IMR-90 (cell line): ENCODE measurements around the gene MMP14. TPM values are rescaled to one million over a fixed set of nuclear protein-coding genes. Genes with fewer than 3 reads are reported as not detected.

Experiments
- ATAC-seq: fragments of 200-7000 bp; cut with Tn5 transposase; 2 replicates; pipeline ENCODE4 v1.9.1; 2020; ENCODE audit warnings: low read depth, mild to moderate bottlenecking, moderate library complexity
- BruUV-seq: library from RNA; stranded (reverse); fragments of 400-500 nt; replicated peaks from 2 replicates; lab custom pipeline; 2021; lab: Mats Ljungman, UMichigan
- CTCF ChIA-PET: fragments of 300-600 bp; formaldehyde crosslinking; extraction: SDS; loops from one replicate; lab custom pipeline; 2021; ENCODE audit warnings: antibody characterized with exemption; lab: Yijun Ruan, JAX
- POLR2A ChIA-PET: fragments of 300-600 bp; sonication (Branson Sonifier 250); formaldehyde crosslinking; loops from one replicate; lab custom pipeline; 2022; ENCODE audit warnings: antibody characterized with exemption; ENCODE audit not compliant: unreplicated experiment; lab: Charles Lee
- DNase-seq: peaks from one replicate; pipeline ENCODE4 v3.0.0; 2013
- H2AFZ ChIP-seq: replicated peaks from 2 replicates; pipeline ENCODE3; 2013; ENCODE audit warnings: low read length, mild to moderate bottlenecking; ENCODE audit not compliant: poor library complexity
- H2AK5ac ChIP-seq: 2 replicates; pipeline ENCODE4 v1.6.1; 2013; ENCODE audit warnings: low read depth, low read length, inconsistent platforms
- H2AK9ac ChIP-seq: replicated peaks from 2 replicates; pipeline ENCODE3; 2013; ENCODE audit warnings: mild to moderate bottlenecking, low read depth, low read length, moderate library complexity; ENCODE audit not compliant: poor library complexity
- H2BK120ac ChIP-seq: 2 replicates; pipeline ENCODE4 v1.6.1; 2013; ENCODE audit warnings: low read depth, low read length, inconsistent platforms
- H2BK15ac ChIP-seq: 3 replicates; pipeline ENCODE4 v1.6.1; 2013; ENCODE audit warnings: low read depth, low read length, inconsistent platforms
- H2BK20ac ChIP-seq: 2 replicates; pipeline ENCODE4 v1.6.1; 2013; ENCODE audit warnings: low read depth, mild to moderate bottlenecking, inconsistent platforms, low read length, moderate library complexity
- H2BK5ac ChIP-seq: 2 replicates; pipeline ENCODE4 v1.6.1; 2013; ENCODE audit warnings: mild to moderate bottlenecking, low read depth, low read length, inconsistent platforms; ENCODE audit not compliant: poor library complexity, severe bottlenecking
- H3K14ac ChIP-seq: replicated peaks from 2 replicates; pipeline ENCODE4 v1.6.1; 2013; ENCODE audit warnings: low read depth, low read length, inconsistent platforms
- H3K18ac ChIP-seq: 2 replicates; pipeline ENCODE4 v1.6.1; 2013; ENCODE audit warnings: low read depth, low read length, control low read depth
- H3K23ac ChIP-seq: 2 replicates; pipeline ENCODE4 v1.6.1; 2013; ENCODE audit warnings: low read depth, low read length, inconsistent platforms
- H3K27ac ChIP-seq: 2 replicates; pipeline ENCODE4 v1.5.1; 2013; ENCODE audit warnings: mild to moderate bottlenecking, control low read depth, low read length; ENCODE audit not compliant: insufficient read depth
- H3K27me3 ChIP-seq: 2 replicates; pipeline ENCODE4 v1.6.1; 2013; ENCODE audit warnings: low read length; ENCODE audit not compliant: control insufficient read depth, insufficient read depth
- H3K36me3 ChIP-seq: 2 replicates; pipeline ENCODE4 v1.6.1; 2013; ENCODE audit warnings: low read length, mixed read lengths; ENCODE audit not compliant: control insufficient read depth, insufficient read depth
- H3K4ac ChIP-seq: 2 replicates; pipeline ENCODE4 v1.6.1; 2013; ENCODE audit warnings: low read depth, low read length, inconsistent platforms
- H3K4me1 ChIP-seq: 2 replicates; pipeline ENCODE4 v1.6.1; 2013; ENCODE audit warnings: low read length, mixed read lengths; ENCODE audit not compliant: control insufficient read depth, insufficient read depth
- H3K4me2 ChIP-seq: 2 replicates; pipeline ENCODE4 v1.6.1; 2013; ENCODE audit warnings: low read depth, mild to moderate bottlenecking, control low read depth, low read length, moderate library complexity
- H3K4me3 ChIP-seq: 2 replicates; pipeline ENCODE4 v1.5.1; 2013; ENCODE audit warnings: low read depth, mild to moderate bottlenecking, control low read depth, low read length, moderate library complexity; ENCODE audit not compliant: insufficient read depth
- H3K56ac ChIP-seq: 2 replicates; pipeline ENCODE4 v1.6.1; 2013; ENCODE audit warnings: low read length, inconsistent platforms; ENCODE audit not compliant: insufficient read depth; ENCODE audit errors: extremely low read depth
- H3K79me1 ChIP-seq, 2 experiments: 2 replicates each; pipeline ENCODE4 v1.6.1; 2013; ENCODE audit warnings: low read length in 2 of 2, inconsistent platforms in 1 of 2, low read depth in 1 of 2
- H3K9ac ChIP-seq: 2 replicates; pipeline ENCODE4 v1.6.1; 2013; ENCODE audit warnings: low read depth, low read length, control low read depth
- H3K9me1 ChIP-seq: 2 replicates; pipeline ENCODE4 v1.6.1; 2013; ENCODE audit warnings: low read length, inconsistent platforms; ENCODE audit not compliant: insufficient read depth
- H3K9me3 ChIP-seq: 2 replicates; pipeline ENCODE4 v1.6.1; 2013; ENCODE audit warnings: low read length; ENCODE audit not compliant: control insufficient read depth, insufficient read depth
- H4K20me1 ChIP-seq: 2 replicates; pipeline ENCODE4 v1.6.1; 2013; ENCODE audit warnings: low read length, inconsistent platforms; ENCODE audit not compliant: insufficient read depth
- H4K5ac ChIP-seq: 2 replicates; pipeline ENCODE4 v1.6.1; 2013; ENCODE audit warnings: mild to moderate bottlenecking, low read depth, low read length, control low read depth
- H4K8ac ChIP-seq, 2 experiments: 2 replicates each; pipeline ENCODE4 v1.6.1; 2013; ENCODE audit warnings: low read depth in 2 of 2, low read length in 2 of 2, control low read depth in 1 of 2, inconsistent platforms in 1 of 2
- H4K91ac ChIP-seq: 2 replicates; pipeline ENCODE4 v1.6.1; 2013; ENCODE audit warnings: low read depth, low read length, inconsistent platforms; ENCODE audit not compliant: insufficient read depth
- BHLHE40 ChIP-seq: fragments of 150-350 bp; IDR thresholded peaks from 2 replicates; pipeline ENCODE4 v1.6.1; 2016; ENCODE audit warnings: mild to moderate bottlenecking, low read depth, low read length
- CEBPB ChIP-seq: IDR thresholded peaks from 2 replicates; pipeline ENCODE4 v1.6.1; 2012; ENCODE audit warnings: low read depth, low read length, improper control_type of control experiment
- CHD1 ChIP-seq: IDR thresholded peaks from 2 replicates; pipeline ENCODE4 v1.6.1; 2012; ENCODE audit warnings: low read depth, low read length, improper control_type of control experiment
- ELK1 ChIP-seq: fragments of 150-350 bp; IDR thresholded peaks from 2 replicates; pipeline ENCODE4 v1.6.1; 2016; ENCODE audit warnings: low read depth, mild to moderate bottlenecking, low read length, moderate library complexity, borderline replicate concordance
- FOS ChIP-seq: fragments of 150-350 bp; IDR thresholded peaks from 2 replicates; pipeline ENCODE4 v1.6.1; 2016; ENCODE audit warnings: low read depth, low read length
- MAZ ChIP-seq: IDR thresholded peaks from 2 replicates; pipeline ENCODE4 v1.6.1; 2012; ENCODE audit warnings: low read depth, mild to moderate bottlenecking, low read length, improper control_type of control experiment, moderate library complexity, borderline replicate concordance
- NFE2L2 ChIP-seq: fragments of 150-350 bp; IDR thresholded peaks from 2 replicates; pipeline ENCODE4 v1.6.1; 2016; ENCODE audit warnings: low read depth, mild to moderate bottlenecking, low read length
- POLR2A ChIP-seq: IDR thresholded peaks from 2 replicates; pipeline ENCODE4 v1.6.1; 2012; ENCODE audit warnings: mild to moderate bottlenecking, low read depth, low read length
- RAD21 ChIP-seq: IDR thresholded peaks from 2 replicates; pipeline ENCODE4 v1.6.1; 2012; ENCODE audit warnings: low read length, improper control_type of control experiment
- RCOR1 ChIP-seq: IDR thresholded peaks from 2 replicates; pipeline ENCODE4 v1.6.1; 2012; ENCODE audit warnings: mild to moderate bottlenecking, low read length, improper control_type of control experiment; ENCODE audit not compliant: insufficient replicate concordance
- RFX5 ChIP-seq: IDR thresholded peaks from 2 replicates; pipeline ENCODE4 v1.8.0; 2012; ENCODE audit warnings: low read depth, mild to moderate bottlenecking, low read length, moderate library complexity
- SMC3 ChIP-seq: fragments of 150-350 bp; IDR thresholded peaks from 2 replicates; pipeline ENCODE4 v1.6.1; 2016; ENCODE audit warnings: low read depth, mild to moderate bottlenecking, antibody characterized with exemption, low read length, moderate library complexity
- USF2 ChIP-seq: fragments of 150-350 bp; IDR thresholded peaks from 2 replicates; pipeline ENCODE4 v1.6.1; 2017; ENCODE audit warnings: mild to moderate bottlenecking, antibody characterized with exemption, low read length, low read depth
- WGBS, 2 experiments: methylation state at CpG; one replicate each; pipeline versions ENCODE4 v1.1.5 to v1.1.7; 2013; ENCODE audit warnings: missing lambda C conversion rate in 2 of 2; ENCODE audit not compliant: insufficient read length in 1 of 2; ENCODE audit errors: extremely low coverage in 2 of 2; 5-methylcytosine and 5-hydroxymethylcytosine counted together
- dilution Hi-C: fragments of 300-500 bp; cut with HindIII; formaldehyde crosslinking; loops from one replicate; pipeline ENCODE4 v1.14.3; 2018; ENCODE audit warnings: low sequenced_read_pairs; ENCODE audit not compliant: unreplicated experiment
- in situ Hi-C: fragments of 300-500 bp; cut with MboI; formaldehyde crosslinking; loops from 3 replicates; pipeline ENCODE4 v1.14.3; 2019; ENCODE audit warnings: low sequenced_read_pairs, inconsistent platforms, mixed read lengths
- intact Hi-C: fragments of 100-400 bp; cut with micrococcal nuclease; formaldehyde crosslinking; loops from 2 replicates; pipeline ENCODE4 v1.10.0; 2022
- polyA plus RNA-seq, 3 experiments: library from polyadenylated mRNA; depleted of rRNA; stranded (reverse); fragments of >200 nt; gene quantifications; 2 replicates each; pipeline ENCODE4 v1.2.3, GENCODE V29; 2012; ENCODE audit warnings: low replicate concordance in 1 of 3
- total RNA-seq: library from RNA; depleted of rRNA; stranded (reverse); fragments of >200 nt; gene quantifications from 2 replicates; pipeline ENCODE4 v1.2.3, GENCODE V29; 2012

The MMP14 gene
- total and polyA plus RNA-seq, 2 of the 4 experiments (the other 2 are of a cell fraction): 156 to 315 TPM

- no peak overlapping the region for H3K4me3 ChIP-seq
- dilution Hi-C loops (no loop called here), in situ Hi-C loops (loop anchor here (5.0 to 25.0 kb wide), 2 partner anchors 289 to 469 kb away; no protein-coding TSS in a partner anchor), intact Hi-C loops (no loop called here)
- H3K9me1 ChIP-seq: peaks cover 6% of the 10 kb centered on the region; the same call in 1 of the 2 replicates
- POLR2A ChIA-PET: no interaction called here
- no peak overlapping the region for H3K56ac ChIP-seq
- CTCF ChIA-PET: interaction anchor here (1.0 to 2.0 kb wide), 2 partner anchors 44 kb away, joined by 4 to 5 read pairs; no protein-coding TSS in a partner anchor
- H3K23ac ChIP-seq: no peak overlapping the region
- H2BK5ac ChIP-seq: no peak overlapping the region
- no TSS peak for BruUV-seq
- H2BK120ac ChIP-seq: no peak overlapping the region
- peaks cover 9% of the 10 kb centered on the region for H3K4me1 ChIP-seq
- no peak overlapping the region for H3K9ac ChIP-seq
- H3K27me3 ChIP-seq: no peaks in the 10 kb centered on the region
- no peak overlapping the region for H2AK9ac ChIP-seq
- no peak overlapping the region for H2AFZ ChIP-seq
- no peaks in the 10 kb centered on the region for H3K36me3 ChIP-seq
- no peak overlapping the region for H3K18ac ChIP-seq
- no peak overlapping the region for H2BK20ac ChIP-seq
- no peak overlapping the region for H4K8ac ChIP-seq
- TF ChIP-seq USF2 (no peak), NFE2L2 (no peak), CEBPB (no peak), RAD21 (no peak), RFX5 (no peak), ELK1 (no peak), BHLHE40 (no peak), CHD1 (no peak), MAZ (no peak), POLR2A (no peak), SMC3 (no peak), RCOR1 (no peak), FOS (no peak)
- no peak overlapping the region for H2BK15ac ChIP-seq
- no peak for DNase-seq
- peaks cover 0 to 9% of the 10 kb centered on the region in 2 experiments; a peak in 2 of 4 replicates for H3K79me1 ChIP-seq
- H3K27ac ChIP-seq: no peak overlapping the region
- H4K91ac ChIP-seq: no peak overlapping the region
- no peak for ATAC-seq
- H3K9me3 ChIP-seq: peaks cover 2% of the 10 kb centered on the region
- no peak overlapping the region for H3K4me2 ChIP-seq
- 100% methylated on average over 2 of the region's 5 CpGs; no CpG with 5 or more reads in 1 of the 2 experiments for WGBS, 2 experiments
- H4K20me1 ChIP-seq: no peaks in the 10 kb centered on the region
- no peak overlapping the region for H2AK5ac ChIP-seq
- no peak overlapping the region for H3K4ac ChIP-seq
- no peak overlapping the region for H3K14ac ChIP-seq
- H4K5ac ChIP-seq: no peak overlapping the region
Measured at GRCh38 chr14:22856428-22856827, 20.0 kb downstream of the MMP14 start.
